Activated naive CD4-positive, alpha-beta T cell treated with anti-CD3 and anti-CD28 coated beads for 36 hours (primary cell): ENCODE measurements around the gene RNF128. TPM values are rescaled to one million over a fixed set of nuclear protein-coding genes. Genes with fewer than 3 reads are reported as not detected.
A peak's percentile ranks its signal among the peaks of the same experiment; 100 is the strongest.

ENCODE experiments used
- CTCF ChIA-PET: fragments of 350-600 bp; sonication (Branson Sonifier 250); formaldehyde crosslinking; loops from one replicate; lab custom pipeline; 2021; ENCODE audit warnings: antibody characterized with exemption; lab: Charles Lee
- DNase-seq: peaks from one replicate; pipeline ENCODE4 v3.0.0-alpha.2; 2020
- H3K27ac Mint-ChIP-seq: one replicate; pipeline ENCODE4 v1.8.0; 2021; ENCODE audit warnings: mild to moderate bottlenecking, mixed read lengths
- H3K27me3 Mint-ChIP-seq: one replicate; pipeline ENCODE4 v1.8.0; 2021; ENCODE audit warnings: low read depth, mixed read lengths
- H3K36me3 Mint-ChIP-seq: one replicate; pipeline ENCODE4 v1.8.0; 2021; ENCODE audit warnings: low read depth, mixed read lengths
- H3K4me1 Mint-ChIP-seq: one replicate; pipeline ENCODE4 v1.8.0; 2021; ENCODE audit warnings: low read depth, mixed read lengths
- H3K4me3 Mint-ChIP-seq: one replicate; pipeline ENCODE4 v1.8.0; 2021; ENCODE audit warnings: mild to moderate bottlenecking, moderate library complexity, mixed read lengths
- H3K9me3 Mint-ChIP-seq: one replicate; pipeline ENCODE4 v1.8.0; 2021; ENCODE audit warnings: mixed read lengths
- intact Hi-C: fragments of 100-400 bp; cut with micrococcal nuclease; formaldehyde crosslinking; loops from one replicate; pipeline ENCODE4 v1.15.1; 2023
- total RNA-seq, 2 experiments: library from RNA; stranded (reverse); gene quantifications; one replicate each; pipeline ENCODE4 v1.2.3, GENCODE V29; 2021

RNF128 gene
- total RNA-seq = not detected

GRCh38 chrX:106726485-106727437 lies at the start of gene RNF128:
Gene RNF128, plus strand, starts transcription at chrX:106726701. Its CDS starts 213 bp downstream, at chrX:106726914.
- peaks cover 7% of the 10 kb centered on the region for H3K4me1 Mint-ChIP-seq
- H3K4me3 Mint-ChIP-seq = peak within 1 kb of the TSS; percentile 67
- H3K27ac Mint-ChIP-seq = no peak within 1 kb of the TSS
- intact Hi-C loops = loop anchor here (1.0 kb wide), 1 partner anchor 114 kb away; no protein-coding TSS in a partner anchor
- CTCF ChIA-PET = no interaction called here
- DNase-seq = peak; percentile 38
- H3K27me3 Mint-ChIP-seq = peaks cover 34% of the 10 kb centered on the region
- no peaks in the 10 kb centered on the region for H3K9me3 Mint-ChIP-seq
- H3K36me3 Mint-ChIP-seq = no peaks in the 10 kb centered on the region

- Mint-ChIP-seq H3K9me3 (no peaks in the 10 kb centered on the region), H3K4me3 (no peak overlapping the region), H3K36me3 (peaks cover 1% of the 10 kb centered on the region), H3K27ac (no peak overlapping the region), H3K4me1 (no peaks in the 10 kb centered on the region), H3K27me3 (no peaks in the 10 kb centered on the region)
- CTCF ChIA-PET = no interaction called here
- no peak for DNase-seq
- intact Hi-C loops = no loop called here
These were observed 45.8 kb upstream of the RNF128 start for GRCh38 chrX:106680716-106681115.

GRCh38 chrX:106684207-106684606 lies 42.3 kb upstream of the RNF128 start:
- Mint-ChIP-seq H3K27me3 (no peaks in the 10 kb centered on the region), H3K36me3 (no peaks in the 10 kb centered on the region)

GRCh38 chrX:106692425-106693065 lies 34.0 kb upstream of the RNF128 start:
- peaks cover 8% of the 10 kb centered on the region for H3K27me3 Mint-ChIP-seq
- DNase-seq = no peak
- intact Hi-C loops = no loop called here
- no peaks in the 10 kb centered on the region for H3K4me1 Mint-ChIP-seq
- CTCF ChIA-PET = no interaction called here
- no peaks in the 10 kb centered on the region for H3K9me3 Mint-ChIP-seq
- H3K27ac Mint-ChIP-seq = no peak overlapping the region
- no peak overlapping the region for H3K4me3 Mint-ChIP-seq
- H3K36me3 Mint-ChIP-seq = no peaks in the 10 kb centered on the region

More at GRCh38 chrX:106684207-106684606, 42.3 kb upstream of the RNF128 start:
- no peaks in the 10 kb centered on the region for H3K9me3 Mint-ChIP-seq
- intact Hi-C loops = no loop called here
- CTCF ChIA-PET = no interaction called here
- no peak overlapping the region for H3K27ac Mint-ChIP-seq
- no peaks in the 10 kb centered on the region for H3K4me1 Mint-ChIP-seq
- H3K4me3 Mint-ChIP-seq = no peak overlapping the region
- DNase-seq = no peak

- H3K27ac Mint-ChIP-seq = no peak overlapping the region
- H3K4me3 Mint-ChIP-seq = no peak overlapping the region
- no peak for DNase-seq
- H3K9me3 Mint-ChIP-seq = no peaks in the 10 kb centered on the region
- peaks cover 8% of the 10 kb centered on the region for H3K27me3 Mint-ChIP-seq
- no peaks in the 10 kb centered on the region for H3K36me3 Mint-ChIP-seq
- intact Hi-C loops = no loop called here
- CTCF ChIA-PET = no interaction called here
- no peaks in the 10 kb centered on the region for H3K4me1 Mint-ChIP-seq
These were observed 30.0 kb upstream of the RNF128 start for GRCh38 chrX:106696502-106696901.

GRCh38 chrX:106698693-106699092 lies 27.8 kb upstream of the RNF128 start:
- no peak overlapping the region for H3K27ac Mint-ChIP-seq
- H3K27me3 Mint-ChIP-seq = peaks cover under 1% of the 10 kb centered on the region
- DNase-seq = no peak
- H3K9me3 Mint-ChIP-seq = no peaks in the 10 kb centered on the region
- CTCF ChIA-PET = no interaction called here
- intact Hi-C loops = no loop called here
- no peak overlapping the region for H3K4me3 Mint-ChIP-seq
- H3K4me1 Mint-ChIP-seq = no peaks in the 10 kb centered on the region
- H3K36me3 Mint-ChIP-seq = no peaks in the 10 kb centered on the region

GRCh38 chrX:106702636-106703035 lies 23.9 kb upstream of the RNF128 start:
- intact Hi-C loops = no loop called here
- CTCF ChIA-PET = no interaction called here
- Mint-ChIP-seq H3K9me3 (no peaks in the 10 kb centered on the region), H3K4me1 (peaks cover under 1% of the 10 kb centered on the region), H3K36me3 (no peaks in the 10 kb centered on the region), H3K4me3 (no peak overlapping the region), H3K27me3 (no peaks in the 10 kb centered on the region), H3K27ac (no peak overlapping the region)
- DNase-seq = no peak

- DNase-seq = no peak
- H3K27ac Mint-ChIP-seq = no peak overlapping the region
- H3K36me3 Mint-ChIP-seq = no peaks in the 10 kb centered on the region
- H3K27me3 Mint-ChIP-seq = no peaks in the 10 kb centered on the region
- peaks cover 2% of the 10 kb centered on the region for H3K4me1 Mint-ChIP-seq
- no peak overlapping the region for H3K4me3 Mint-ChIP-seq
- CTCF ChIA-PET = interaction anchor here (0.7 kb wide), 1 partner anchor 8 kb away, joined by 3 read pairs; no protein-coding TSS in a partner anchor
- intact Hi-C loops = no loop called here
- no peaks in the 10 kb centered on the region for H3K9me3 Mint-ChIP-seq
These were observed 20.0 kb upstream of the RNF128 start for GRCh38 chrX:106706466-106706865.

GRCh38 chrX:106707771-106708454 lies 18.6 kb upstream of the RNF128 start:
- H3K9me3 Mint-ChIP-seq = no peaks in the 10 kb centered on the region
- H3K27me3 Mint-ChIP-seq = no peaks in the 10 kb centered on the region
- CTCF ChIA-PET = no interaction called here
- H3K4me3 Mint-ChIP-seq = no peak overlapping the region
- no peak overlapping the region for H3K27ac Mint-ChIP-seq
- H3K36me3 Mint-ChIP-seq = no peaks in the 10 kb centered on the region
- DNase-seq = peak; percentile 8
- intact Hi-C loops = no loop called here
- H3K4me1 Mint-ChIP-seq = peaks cover 2% of the 10 kb centered on the region

GRCh38 chrX:106710771-106711170 lies 15.7 kb upstream of the RNF128 start:
- Mint-ChIP-seq H3K27ac (no peak overlapping the region), H3K27me3 (no peaks in the 10 kb centered on the region), H3K4me3 (no peak overlapping the region), H3K9me3 (no peaks in the 10 kb centered on the region), H3K4me1 (peaks cover 2% of the 10 kb centered on the region), H3K36me3 (no peaks in the 10 kb centered on the region)
- DNase-seq = no peak
- intact Hi-C loops = no loop called here
- CTCF ChIA-PET = no interaction called here

- Mint-ChIP-seq H3K9me3 (no peaks in the 10 kb centered on the region), H3K27ac (no peak overlapping the region), H3K4me3 (no peak overlapping the region), H3K27me3 (no peaks in the 10 kb centered on the region), H3K36me3 (no peaks in the 10 kb centered on the region), H3K4me1 (peaks cover 2% of the 10 kb centered on the region)
- CTCF ChIA-PET = no interaction called here
- intact Hi-C loops = no loop called here
- no peak for DNase-seq
These were observed 15.1 kb upstream of the RNF128 start for GRCh38 chrX:106711375-106711774.

GRCh38 chrX:106716004-106716403 lies 10.5 kb upstream of the RNF128 start:
- no peaks in the 10 kb centered on the region for H3K27me3 Mint-ChIP-seq
- no peak overlapping the region for H3K4me3 Mint-ChIP-seq
- CTCF ChIA-PET = no interaction called here

More at GRCh38 chrX:106716004-106716403, 10.5 kb upstream of the RNF128 start:
- Mint-ChIP-seq H3K36me3 (no peaks in the 10 kb centered on the region), H3K27ac (no peak overlapping the region), H3K4me1 (no peaks in the 10 kb centered on the region), H3K9me3 (no peaks in the 10 kb centered on the region)
- DNase-seq = no peak
- intact Hi-C loops = no loop called here
